AG04450 (cell line): ENCODE results near the gene RAB18. TPM values are rescaled to one million over a fixed set of nuclear protein-coding genes. Genes with fewer than 3 reads are reported as not detected.

Experiments used
- CTCF ChIA-PET: fragments of 300-600, 350-600 bp; formaldehyde crosslinking; extraction: SDS; loops from one replicate; lab custom pipeline; 2022; ENCODE audit warnings: antibody characterized with exemption, inconsistent platforms; lab: Charles Lee
- POLR2A ChIA-PET: fragments of 350-600 bp; formaldehyde crosslinking; extraction: SDS; loops from one replicate; lab custom pipeline; 2021; ENCODE audit warnings: antibody characterized with exemption, inconsistent platforms; lab: Yijun Ruan, JAX
- DNase-seq: peaks from one replicate; pipeline ENCODE4 v3.0.0-alpha.2; 2011; ENCODE audit warnings: low read depth, low spot score
- H3K27ac ChIP-seq: one replicate; pipeline ENCODE4 v1.5.1; 2012; ENCODE audit warnings: low read depth, low read length, control low read depth
- H3K27me3 ChIP-seq: one replicate; pipeline ENCODE4 v1.6.0; 2012; ENCODE audit warnings: low read length; ENCODE audit not compliant: control insufficient read depth, insufficient read depth
- H3K4me3 ChIP-seq: 2 replicates; pipeline ENCODE4 v1.5.1; 2011; ENCODE audit warnings: mild to moderate bottlenecking, low read depth, low read length, control low read depth
- H3K9me3 ChIP-seq: 2 replicates; pipeline ENCODE4 v1.5.1; 2012; ENCODE audit warnings: low read length; ENCODE audit not compliant: control insufficient read depth, insufficient read depth
- polyA plus RNA-seq: library from polyadenylated mRNA; depleted of rRNA; stranded (reverse); fragments of >200 nt; gene quantifications from 2 replicates; pipeline ENCODE4 v1.2.3, GENCODE V29; 2011
- TF ChIP-seq, protein P1 (sequence below): IDR thresholded peaks from 2 replicates; pipeline ENCODE4 v1.5.1; 2011; ENCODE audit warnings: low read depth, low read length, control low read depth, inconsistent platforms

The RAB18 gene
- polyA plus RNA-seq, 1 experiment = 93.5 TPM

DNA sequence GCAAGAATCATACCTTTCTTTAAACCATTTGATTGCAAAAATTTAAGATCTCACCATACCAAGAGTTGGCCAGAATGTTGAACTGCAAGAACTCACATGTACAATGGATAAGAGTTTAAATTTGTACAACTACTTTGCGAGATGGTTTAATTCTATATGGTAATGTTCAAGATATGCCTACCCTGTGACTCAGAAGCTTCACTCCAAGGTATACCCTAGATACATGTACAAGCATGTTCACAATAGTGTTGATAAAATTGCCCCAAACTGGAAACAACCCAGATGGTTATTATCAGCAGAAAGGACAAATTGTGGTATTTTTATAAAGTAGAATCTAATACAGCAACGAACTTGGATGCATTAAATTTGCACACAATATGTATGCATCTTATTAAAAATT is 25.1 kb upstream of the RAB18 start:
- H3K27me3 ChIP-seq = peaks cover 4% of the 10 kb centered on the region
- ChIA-PET CTCF (no interaction called here), POLR2A (no interaction called here)
- TF ChIP-seq, protein P1, sequence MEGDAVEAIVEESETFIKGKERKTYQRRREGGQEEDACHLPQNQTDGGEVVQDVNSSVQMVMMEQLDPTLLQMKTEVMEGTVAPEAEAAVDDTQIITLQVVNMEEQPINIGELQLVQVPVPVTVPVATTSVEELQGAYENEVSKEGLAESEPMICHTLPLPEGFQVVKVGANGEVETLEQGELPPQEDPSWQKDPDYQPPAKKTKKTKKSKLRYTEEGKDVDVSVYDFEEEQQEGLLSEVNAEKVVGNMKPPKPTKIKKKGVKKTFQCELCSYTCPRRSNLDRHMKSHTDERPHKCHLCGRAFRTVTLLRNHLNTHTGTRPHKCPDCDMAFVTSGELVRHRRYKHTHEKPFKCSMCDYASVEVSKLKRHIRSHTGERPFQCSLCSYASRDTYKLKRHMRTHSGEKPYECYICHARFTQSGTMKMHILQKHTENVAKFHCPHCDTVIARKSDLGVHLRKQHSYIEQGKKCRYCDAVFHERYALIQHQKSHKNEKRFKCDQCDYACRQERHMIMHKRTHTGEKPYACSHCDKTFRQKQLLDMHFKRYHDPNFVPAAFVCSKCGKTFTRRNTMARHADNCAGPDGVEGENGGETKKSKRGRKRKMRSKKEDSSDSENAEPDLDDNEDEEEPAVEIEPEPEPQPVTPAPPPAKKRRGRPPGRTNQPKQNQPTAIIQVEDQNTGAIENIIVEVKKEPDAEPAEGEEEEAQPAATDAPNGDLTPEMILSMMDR = no peak
- H3K27ac ChIP-seq = no peak overlapping the region
- no peaks in the 10 kb centered on the region for H3K9me3 ChIP-seq
- no peak for DNase-seq
- no peak overlapping the region for H3K4me3 ChIP-seq

DNA sequence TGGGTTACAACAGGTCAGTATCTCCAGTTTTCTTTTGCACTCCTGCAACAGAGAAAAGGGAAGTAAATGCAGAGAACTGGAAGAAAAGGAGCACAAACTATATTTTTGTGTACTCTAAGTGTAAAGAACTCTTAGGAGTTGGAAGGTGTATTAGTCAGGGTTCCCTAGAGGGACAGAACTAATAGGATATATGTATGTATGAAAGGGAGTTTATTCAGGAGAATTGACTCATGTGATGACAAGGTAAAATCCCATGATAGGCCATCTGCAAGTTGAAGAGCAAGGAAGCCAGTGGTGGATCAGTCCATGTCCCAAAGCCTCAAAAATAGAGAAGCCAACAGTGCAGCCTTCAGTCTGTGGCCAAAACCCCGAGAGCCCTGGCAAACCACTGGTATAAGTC is 22.6 kb upstream of the RAB18 start:
- ChIA-PET POLR2A (no interaction called here), CTCF (no interaction called here)
- no peak for DNase-seq
- Histone ChIP-seq H3K9me3 (no peaks in the 10 kb centered on the region), H3K4me3 (no peak overlapping the region), H3K27ac (no peak overlapping the region), H3K27me3 (no peaks in the 10 kb centered on the region)
- TF ChIP-seq, protein P1 = no peak

DNA sequence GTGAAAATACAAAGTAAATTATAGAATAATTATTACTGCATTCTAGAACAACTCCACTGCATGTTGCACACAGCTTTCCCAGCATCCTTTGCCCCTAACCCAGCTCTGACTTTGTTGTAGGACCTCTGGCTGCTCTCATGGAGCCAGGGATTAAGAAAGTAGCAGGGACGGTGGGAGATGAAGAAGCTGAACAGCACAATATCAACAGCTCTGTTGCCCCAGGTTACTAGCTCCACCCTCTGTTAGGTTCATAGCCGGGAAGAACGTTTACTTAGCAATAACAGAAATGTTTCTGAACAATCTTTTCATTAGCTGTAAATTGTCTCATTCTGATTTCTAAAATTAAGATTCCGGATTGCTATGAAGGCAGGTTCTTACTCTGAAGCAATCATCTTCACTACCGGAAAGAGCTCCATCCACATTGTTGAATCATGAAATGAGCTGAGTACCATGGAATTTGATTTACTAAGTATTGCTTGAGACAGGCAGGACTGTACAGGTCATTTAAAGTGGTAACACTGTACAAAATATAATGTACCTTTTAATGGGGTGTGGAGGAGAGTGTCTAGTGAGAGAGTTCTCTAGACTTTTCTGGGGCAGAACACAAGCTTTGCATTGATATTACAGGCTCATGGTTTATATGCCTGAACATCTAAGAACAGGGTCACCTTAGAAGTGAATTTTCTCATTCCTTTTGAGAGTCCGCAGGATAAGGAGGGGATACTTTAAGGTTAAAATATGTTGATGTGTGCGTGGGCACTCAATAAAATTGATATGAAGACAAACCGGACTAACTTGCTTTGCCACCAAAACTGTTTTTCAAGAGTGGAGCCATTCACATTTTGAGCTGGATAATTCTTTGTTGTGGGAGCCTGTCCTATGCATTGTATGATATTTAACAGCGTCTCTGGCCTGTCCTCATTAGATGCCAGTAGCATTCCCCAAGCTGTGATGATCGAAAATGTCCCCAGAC is 20.8 kb upstream of the RAB18 start:
- H3K4me3 ChIP-seq = no peak overlapping the region
- ChIA-PET POLR2A (no interaction called here), CTCF (interaction anchor here (0.5 to 0.9 kb wide), 3 partner anchors 9 to 230 kb away, joined by 3 to 6 read pairs (median 5); no protein-coding TSS in a partner anchor)
- H3K9me3 ChIP-seq = no peaks in the 10 kb centered on the region
- H3K27me3 ChIP-seq = no peaks in the 10 kb centered on the region
- TF ChIP-seq, protein P1 = no peak
- no peak for DNase-seq
- H3K27ac ChIP-seq = no peak overlapping the region

DNA sequence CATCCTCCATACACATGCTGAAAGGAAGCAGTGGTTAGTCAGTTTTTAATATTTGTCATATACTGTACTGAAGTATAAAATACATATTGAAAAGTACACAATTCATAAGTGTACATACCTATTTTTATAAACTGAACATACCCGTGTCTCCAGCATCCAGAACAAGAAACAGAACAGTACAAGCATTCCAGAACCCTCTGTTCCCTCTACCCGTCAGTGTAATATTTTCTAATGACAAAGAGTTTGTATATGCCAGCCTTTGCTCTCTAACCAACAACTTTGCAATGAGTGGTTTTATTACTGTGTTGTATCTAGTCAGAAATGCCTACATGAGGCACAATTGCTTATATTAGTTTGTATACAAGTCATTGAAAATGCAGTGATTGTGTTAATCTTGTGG is 18.7 kb upstream of the RAB18 start:
- CTCF ChIA-PET = no interaction called here
- DNase-seq = no peak
- POLR2A ChIA-PET = no interaction called here
- Histone ChIP-seq H3K27me3 (no peaks in the 10 kb centered on the region), H3K9me3 (no peaks in the 10 kb centered on the region), H3K4me3 (no peak overlapping the region), H3K27ac (no peak overlapping the region)
- TF ChIP-seq, protein P1 = no peak

DNA sequence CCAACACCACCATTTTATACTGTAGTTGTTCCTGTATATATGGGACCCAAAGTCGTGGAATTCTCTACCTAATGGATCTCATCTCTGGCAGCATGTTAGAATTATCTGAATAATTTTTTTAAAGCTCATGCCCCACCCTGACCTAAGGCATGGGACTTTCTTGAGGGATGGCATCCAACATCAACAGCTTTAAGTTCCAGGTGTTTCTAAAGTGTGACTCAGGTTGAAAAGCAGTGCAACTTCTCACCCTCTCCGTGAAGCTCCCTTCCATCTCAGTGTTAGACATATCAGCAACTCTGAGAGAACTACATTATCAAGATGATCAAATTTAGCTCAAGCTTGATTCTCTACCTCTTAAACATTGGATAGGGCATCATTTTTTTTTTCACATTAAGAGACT is 18.1 kb upstream of the RAB18 start:
- no peak for DNase-seq
- no peaks in the 10 kb centered on the region for H3K27me3 ChIP-seq
- peaks cover 2% of the 10 kb centered on the region; the same call in 1 of the 2 replicates for H3K9me3 ChIP-seq
- TF ChIP-seq, protein P1 = no peak
- H3K27ac ChIP-seq = no peak overlapping the region
- no peak overlapping the region for H3K4me3 ChIP-seq
- POLR2A ChIA-PET = no interaction called here
- CTCF ChIA-PET = interaction anchor here (0.6 kb wide), 1 partner anchor 619 kb away, joined by 4 read pairs; no protein-coding TSS in a partner anchor
